Stimulated activated CD8-positive, alpha-beta memory T cell treated with anti-CD3 and anti-CD28 coated beads, Interleukin-12 subunit alpha, Interleukin-12 subunit beta, amount 100 ng/mL, for 24 hours (primary cell): ENCODE results near the gene PADI6.

ENCODE experiments used
- DNase-seq: peaks from one replicate; pipeline ENCODE4 v3.0.0-alpha.2; 2020; ENCODE audit errors: extremely low read depth

Gene PADI6

DNA sequence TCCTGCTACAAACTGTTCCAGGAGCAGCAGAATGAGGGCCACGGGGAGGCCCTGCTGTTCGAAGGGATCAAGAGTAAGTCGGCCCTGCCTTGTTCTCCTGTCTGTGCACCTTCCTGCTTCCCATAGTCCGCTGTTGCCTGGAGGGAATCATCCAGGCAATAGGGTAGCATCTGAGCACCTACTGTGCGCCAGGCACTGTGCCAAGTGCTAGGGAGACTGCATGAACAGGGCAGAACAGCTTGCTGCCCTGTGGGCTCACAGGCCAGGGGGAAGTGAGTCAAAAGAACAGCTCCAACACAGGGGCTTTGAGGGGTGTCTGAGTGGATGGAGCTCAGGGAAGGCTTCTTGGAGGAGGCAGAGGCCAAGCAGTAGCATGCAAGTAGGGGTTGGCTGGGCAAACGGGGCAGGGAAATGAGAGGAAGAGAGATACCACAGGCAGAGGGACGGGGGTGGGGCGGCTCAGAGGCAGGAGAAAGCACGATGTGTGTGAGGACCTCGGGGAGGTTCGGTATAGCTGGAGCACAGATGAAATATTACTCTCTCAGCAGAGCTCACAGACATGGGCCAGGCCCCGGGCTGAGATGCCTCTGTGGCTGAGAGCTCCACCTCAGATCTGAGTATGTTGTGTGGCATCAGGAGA is 15.5 kb upstream of the PADI6 start:
- no peak for DNase-seq

GRCh38 chr1:17358557-17358956 is 13.4 kb upstream of the PADI6 start:
- no peak for DNase-seq

DNA sequence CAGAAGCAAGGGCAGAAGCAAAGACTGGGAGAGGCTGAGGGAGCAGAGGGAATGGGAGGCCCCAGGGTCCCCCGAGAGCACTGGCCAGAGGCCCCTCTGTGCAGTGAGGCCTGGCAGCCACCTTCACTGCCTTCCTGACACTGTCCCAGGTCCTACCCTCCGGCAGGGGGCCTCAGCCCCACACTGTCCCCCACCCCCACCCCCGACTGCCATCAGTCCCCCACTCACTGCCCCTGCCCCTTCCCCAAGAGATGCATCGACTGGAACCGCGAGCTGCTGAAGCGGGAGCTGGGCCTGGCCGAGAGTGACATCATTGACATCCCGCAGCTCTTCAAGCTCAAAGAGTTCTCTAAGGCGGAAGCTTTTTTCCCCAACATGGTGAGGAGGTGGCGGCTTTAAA is 13.0 kb upstream of the PADI6 start:
- no peak for DNase-seq

DNA sequence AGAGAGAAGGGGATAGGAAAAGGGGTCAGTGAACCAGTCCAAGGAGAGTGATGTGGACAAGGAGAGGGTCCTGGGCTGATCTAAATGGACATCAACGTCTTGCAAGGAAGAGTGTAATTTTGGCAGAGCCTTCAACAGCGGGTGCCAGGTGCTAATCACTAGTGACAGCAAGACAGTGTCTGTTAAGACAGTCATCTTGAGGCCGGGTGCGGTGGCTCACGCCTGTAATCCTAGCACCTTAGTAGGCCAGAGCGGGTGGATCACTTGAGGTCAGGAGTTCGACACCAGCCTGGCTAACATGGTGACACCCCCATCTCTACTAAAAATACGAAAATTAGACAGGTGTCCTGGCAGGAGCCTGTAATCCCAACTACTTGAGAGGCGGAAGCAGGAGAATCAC is 12.2 kb upstream of the PADI6 start:
- no peak for DNase-seq

DNA sequence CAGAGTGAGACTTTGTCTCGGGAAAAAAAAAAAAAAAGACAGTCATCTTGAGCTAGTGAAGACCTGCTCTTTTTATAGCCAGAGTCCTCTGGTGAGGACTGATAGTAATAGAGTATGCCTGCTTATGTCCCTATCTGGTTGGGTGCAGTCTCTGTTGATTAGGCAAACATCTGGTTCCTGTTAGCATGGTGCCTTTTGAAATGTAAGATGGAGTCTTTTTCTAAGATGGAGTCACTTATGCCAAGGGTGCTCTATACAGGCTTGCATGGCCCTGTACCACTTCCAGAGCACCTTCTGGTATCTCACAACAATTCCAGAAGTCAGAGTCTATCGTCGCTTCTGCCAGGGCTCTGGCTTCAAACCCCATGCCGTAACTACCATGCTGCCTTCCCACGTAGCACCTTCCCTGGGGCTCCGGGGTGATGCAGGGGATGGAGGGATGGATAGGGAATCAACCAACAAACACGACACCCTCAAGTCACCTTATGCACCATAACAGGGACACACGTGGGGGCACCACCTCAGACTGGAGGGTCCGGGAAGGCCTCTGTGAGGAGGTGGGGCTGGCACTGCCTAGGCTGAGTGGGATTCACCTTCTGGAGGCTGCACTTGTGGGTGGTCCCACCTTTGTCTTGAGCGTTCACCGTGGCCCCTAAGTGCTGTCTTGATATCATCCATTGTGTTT is 11.6 kb upstream of the PADI6 start:
- no peak for DNase-seq

DNA sequence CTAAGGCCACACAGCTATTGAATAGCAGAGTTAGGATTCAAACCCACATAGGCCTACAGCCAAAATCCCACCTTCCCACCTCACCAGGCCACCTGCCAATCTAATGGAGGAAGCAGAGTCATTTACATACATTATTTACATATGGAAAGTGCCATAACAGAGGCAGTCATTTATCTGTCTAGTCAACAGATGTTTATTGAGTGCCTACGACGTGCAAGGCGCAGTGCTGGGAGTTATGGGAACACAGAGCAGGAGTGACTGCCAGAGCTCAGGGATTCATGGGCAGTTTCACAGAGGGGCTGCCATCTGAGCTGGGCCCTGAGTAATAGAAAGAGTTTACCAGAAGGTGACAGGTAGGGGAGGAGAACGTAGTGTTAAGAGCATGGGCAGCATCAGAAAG is 10.3 kb upstream of the PADI6 start:
- no peak for DNase-seq

DNA sequence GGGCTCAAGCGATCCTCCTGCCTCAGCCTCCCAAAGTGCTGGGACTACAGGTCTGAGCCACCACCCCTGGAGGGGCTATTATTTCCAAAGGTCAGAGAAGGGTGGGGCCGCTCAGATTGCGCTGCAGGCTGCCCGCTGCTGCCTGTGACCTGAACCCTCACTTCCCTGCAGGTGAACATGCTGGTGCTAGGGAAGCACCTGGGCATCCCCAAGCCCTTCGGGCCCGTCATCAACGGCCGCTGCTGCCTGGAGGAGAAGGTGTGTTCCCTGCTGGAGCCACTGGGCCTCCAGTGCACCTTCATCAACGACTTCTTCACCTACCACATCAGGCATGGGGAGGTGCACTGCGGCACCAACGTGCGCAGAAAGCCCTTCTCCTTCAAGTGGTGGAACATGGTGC is 8.6 kb upstream of the PADI6 start:
- DNase-seq, result no peak

DNA sequence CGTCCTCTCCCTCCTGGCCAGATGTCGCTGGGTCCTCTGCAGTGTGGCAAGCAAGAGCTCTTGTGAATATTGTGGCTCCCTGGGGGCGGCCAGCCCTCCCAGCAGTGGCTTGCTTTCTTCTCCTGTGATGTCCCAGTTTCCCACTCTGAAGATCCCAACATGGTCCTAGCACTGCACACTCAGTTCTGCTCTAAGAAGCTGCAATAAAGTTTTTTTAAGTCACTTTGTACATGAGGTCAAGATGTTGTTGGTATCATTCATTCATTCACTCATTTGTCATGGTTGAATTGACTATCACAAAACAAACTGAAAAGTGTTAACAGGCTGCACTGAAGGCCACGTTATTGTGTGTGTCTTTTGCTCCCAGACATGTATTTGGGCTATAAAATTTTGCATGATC is 8.2 kb upstream of the PADI6 start:
- DNase-seq, result no peak

DNA sequence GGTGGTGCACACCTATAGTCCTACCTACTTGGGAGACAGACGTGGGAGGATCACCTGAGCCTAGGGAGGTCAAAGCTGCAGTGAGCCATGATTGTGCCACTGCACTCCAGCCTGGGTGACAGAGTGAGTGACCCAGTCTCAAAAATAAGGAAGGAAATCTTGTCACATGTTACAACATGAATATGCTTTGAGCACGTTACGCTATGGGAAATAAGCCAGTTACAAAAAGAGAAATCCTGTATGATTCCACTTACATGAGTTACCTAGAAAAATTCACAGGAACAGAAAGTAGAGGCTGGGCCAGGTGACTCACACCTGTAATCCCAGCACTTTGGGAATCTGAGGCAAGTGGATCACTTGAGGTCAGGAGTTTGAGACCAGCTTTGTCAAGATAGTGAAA is 6.7 kb upstream of the PADI6 start:
- DNase-seq, result no peak

DNA sequence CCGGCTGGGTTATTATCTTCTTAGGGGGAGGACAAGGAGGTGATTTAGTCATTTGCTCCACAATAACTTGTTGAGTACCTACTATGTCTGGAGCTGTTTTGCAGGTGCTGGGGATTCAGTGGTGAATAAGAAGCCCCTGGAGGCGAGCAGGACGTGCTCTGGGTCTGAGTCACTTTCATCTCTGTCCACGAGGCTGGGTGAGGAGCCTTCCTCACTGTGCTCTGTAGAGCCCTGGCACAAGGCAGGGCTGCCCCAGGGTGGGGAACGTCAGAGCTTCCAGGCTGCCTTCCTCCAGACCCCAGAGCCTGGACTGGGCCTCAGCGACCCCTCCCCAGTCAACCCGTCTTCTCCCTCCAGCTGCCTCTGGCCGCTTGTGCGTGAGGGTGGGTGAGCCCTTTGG is 2.5 kb upstream of the PADI6 start:
- no peak for DNase-seq

GRCh38 chr1:17370618-17371017 is 1.4 kb upstream of the PADI6 start:
- no peak for DNase-seq

- no peak for DNase-seq
Observed at GRCh38 chr1:17372955-17373354, 959 bp downstream of the PADI6 start.

DNA sequence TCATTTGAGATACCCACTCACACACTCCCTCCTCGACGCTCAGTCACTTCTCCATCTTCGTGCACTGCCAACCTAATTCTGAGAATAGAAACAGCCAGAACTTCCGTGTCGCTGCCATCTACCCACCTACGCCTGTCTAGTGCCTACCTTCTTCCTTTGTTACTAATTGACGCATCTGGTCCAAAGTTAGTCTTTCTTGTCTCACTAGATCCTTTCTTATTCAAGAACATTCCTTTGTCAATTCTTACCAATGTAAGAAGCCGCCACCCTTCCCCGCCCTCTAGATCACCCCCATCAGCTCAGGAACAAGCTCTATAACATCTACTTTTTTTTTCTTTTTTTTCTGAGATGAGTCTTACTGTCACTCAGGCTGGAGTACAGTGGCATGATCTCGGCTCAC is 3.7 kb downstream of the PADI6 start:
- DNase-seq, result no peak

DNA sequence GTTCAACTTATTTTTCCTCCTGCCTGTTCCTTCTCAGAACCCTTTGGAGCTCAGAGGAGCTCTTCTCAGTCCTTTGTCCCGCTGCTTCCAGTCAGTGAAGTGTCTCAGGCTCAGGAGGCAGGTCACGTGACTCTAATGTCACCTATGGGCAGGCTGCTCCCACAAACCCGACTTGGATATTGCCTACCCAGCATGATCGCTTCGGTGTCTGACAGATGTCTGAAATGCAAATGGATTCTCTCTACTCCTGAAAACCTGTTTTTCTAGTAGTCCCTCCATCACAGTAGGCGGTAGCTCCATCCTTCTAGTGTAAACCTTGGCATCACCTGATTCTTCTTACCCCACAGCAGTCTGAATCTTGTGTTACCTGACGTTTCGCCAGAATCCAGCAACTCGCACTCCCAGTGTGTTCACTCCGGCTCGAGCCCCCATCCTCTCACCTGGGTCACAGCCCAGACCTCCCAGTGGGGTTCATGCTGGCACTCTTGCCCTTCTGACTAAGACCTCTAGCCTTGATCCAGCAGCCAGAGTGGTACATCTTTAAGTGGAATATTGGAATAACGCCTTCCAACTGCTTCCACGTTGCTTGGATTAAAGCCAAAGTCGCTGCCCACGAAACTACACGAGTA is 5.4 kb downstream of the PADI6 start:
- no peak for DNase-seq

DNA sequence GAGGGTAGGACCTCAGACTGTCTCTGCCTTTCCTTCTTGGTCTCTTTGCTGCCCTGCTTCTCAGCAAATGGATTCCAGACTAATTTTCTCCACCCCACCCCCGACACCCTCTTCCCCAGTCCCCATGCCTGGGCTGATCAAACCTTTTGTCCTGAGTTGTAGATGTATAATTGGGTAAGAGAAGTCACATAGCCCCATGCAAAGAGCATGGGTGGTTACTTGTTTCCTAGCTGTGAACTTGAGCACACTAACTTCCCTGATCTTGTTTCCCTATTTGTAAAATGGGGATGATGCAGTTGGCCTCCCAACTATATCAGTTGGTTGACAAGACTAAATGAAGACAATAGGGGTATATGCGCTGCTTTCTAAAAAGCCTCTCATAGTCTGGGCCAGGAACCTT is 9.2 kb downstream of the PADI6 start:
- DNase-seq, result no peak

GRCh38 chr1:17392199-17392740 is 20.3 kb downstream of the PADI6 start:
- DNase-seq, result no peak

- DNase-seq, result no peak
Observed at GRCh38 chr1:17393230-17393629, 21.2 kb downstream of the PADI6 start.

DNA sequence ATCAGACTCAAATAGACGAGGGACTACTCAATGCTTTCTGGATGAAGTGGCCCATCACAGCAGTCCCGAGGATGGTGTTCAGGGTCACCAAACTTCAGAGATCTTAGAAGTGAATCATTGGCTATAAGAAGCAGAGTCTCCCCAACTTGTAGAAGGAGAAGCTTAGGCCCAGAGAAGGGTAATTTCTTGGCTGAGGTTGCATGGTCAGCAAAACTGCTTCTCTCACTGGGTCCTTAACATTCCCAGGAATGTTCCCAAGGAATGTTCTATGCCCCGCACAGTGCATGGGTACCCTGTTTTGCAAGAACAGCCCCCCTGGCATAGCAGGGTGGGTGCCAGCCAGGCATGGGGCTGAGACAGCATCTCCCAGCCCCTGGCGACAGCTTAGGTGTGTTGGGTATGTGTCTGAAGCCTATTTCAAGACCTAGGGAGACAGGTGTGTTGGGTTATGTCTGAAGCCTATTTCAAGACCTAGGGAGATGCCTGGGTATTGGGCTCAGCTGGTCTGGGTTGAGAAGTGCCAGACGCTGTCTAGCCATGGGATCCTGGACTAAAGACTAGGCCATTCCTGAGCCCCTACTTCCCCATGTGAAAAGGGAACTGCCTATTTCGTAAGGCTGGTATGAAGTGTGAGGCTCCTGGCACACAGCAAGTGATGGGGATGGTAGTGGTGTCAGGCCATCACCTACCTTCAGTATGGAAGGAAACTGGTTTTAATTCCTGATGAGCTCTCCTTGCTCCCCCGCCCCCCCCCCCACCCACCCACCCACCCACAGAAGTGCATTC is 26.1 kb downstream of the PADI6 start:
- no peak for DNase-seq

GRCh38 chr1:17400725-17401341 is 28.8 kb downstream of the PADI6 start:
- DNase-seq, result no peak

DNA sequence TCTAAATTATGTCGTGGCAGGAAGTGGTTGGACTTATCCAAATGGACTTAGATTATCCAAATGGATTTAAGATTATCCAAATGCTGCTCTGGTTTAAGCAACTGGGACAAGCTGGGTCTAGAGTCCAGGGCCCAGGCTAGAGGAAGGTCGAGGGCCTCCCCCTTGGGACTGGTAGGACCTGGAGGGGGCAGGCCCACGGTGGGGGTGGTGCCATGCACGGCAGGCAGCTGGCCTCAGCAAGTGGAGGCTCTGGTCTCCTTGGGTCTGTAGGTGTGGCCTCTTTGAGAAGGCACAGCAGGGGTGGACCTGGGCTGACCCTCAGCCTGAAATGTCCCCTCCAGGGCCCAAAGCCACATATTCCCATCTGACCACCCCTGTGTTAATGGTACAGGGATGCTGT is 29.8 kb downstream of the PADI6 start:
- no peak for DNase-seq

GRCh38 chr1:17403081-17403480 is 31.1 kb downstream of the PADI6 start:
- no peak for DNase-seq
